ENCODE results near the gene ARFRP1. TPM values are rescaled to one million over a fixed set of nuclear protein-coding genes. Genes with fewer than 3 reads are reported as not detected.

Gene ARFRP1
- total RNA-seq, 1 donor = 25.7 TPM

DNA sequence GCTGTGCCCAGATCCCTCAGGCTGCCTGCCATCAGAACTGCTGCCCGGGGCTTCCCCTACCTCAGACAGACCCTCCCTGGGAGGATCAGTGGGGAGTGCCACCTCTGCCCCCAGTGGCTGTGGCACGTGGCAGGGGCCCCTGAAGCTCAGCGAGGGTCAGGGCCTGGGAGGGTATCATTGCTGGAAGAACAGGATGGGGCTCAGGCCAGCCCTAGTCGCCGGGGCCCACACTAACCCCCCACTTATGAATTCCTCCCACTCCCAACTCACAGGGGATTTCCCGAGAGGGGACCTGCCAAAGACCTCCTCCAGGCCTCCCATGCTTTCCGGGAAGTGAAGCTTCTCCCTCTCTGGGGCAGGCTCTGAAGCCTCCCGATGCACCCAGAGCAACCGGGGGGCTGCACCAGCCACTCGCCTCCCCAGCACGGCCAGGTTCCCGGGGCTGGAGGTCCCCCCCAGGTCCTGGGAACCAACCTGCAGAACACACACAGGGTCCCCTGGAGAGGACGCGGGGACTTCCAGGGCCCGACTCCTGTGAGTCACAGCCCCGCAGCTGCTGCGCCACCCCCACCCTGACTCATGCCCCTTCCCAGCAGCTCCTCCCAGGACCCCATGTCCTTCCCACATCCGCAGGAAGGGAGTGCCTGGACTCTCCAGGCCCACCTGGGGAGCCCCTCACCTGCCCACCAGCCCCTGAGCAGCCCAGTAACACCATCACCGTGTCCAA is 8.9 kb downstream of the ARFRP1 start:
- peak; percentile 82 for DNase-seq (ENCODE audit: low read depth)
- no peak overlapping the region for H3K4me3 ChIP-seq (ENCODE audit: low read depth, low read length)
- TF ChIP-seq, protein P1, sequence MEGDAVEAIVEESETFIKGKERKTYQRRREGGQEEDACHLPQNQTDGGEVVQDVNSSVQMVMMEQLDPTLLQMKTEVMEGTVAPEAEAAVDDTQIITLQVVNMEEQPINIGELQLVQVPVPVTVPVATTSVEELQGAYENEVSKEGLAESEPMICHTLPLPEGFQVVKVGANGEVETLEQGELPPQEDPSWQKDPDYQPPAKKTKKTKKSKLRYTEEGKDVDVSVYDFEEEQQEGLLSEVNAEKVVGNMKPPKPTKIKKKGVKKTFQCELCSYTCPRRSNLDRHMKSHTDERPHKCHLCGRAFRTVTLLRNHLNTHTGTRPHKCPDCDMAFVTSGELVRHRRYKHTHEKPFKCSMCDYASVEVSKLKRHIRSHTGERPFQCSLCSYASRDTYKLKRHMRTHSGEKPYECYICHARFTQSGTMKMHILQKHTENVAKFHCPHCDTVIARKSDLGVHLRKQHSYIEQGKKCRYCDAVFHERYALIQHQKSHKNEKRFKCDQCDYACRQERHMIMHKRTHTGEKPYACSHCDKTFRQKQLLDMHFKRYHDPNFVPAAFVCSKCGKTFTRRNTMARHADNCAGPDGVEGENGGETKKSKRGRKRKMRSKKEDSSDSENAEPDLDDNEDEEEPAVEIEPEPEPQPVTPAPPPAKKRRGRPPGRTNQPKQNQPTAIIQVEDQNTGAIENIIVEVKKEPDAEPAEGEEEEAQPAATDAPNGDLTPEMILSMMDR (IDR thresholded peaks at IDR 0.05; ENCODE audit: insufficient read depth, low read length) = no peak

DNA sequence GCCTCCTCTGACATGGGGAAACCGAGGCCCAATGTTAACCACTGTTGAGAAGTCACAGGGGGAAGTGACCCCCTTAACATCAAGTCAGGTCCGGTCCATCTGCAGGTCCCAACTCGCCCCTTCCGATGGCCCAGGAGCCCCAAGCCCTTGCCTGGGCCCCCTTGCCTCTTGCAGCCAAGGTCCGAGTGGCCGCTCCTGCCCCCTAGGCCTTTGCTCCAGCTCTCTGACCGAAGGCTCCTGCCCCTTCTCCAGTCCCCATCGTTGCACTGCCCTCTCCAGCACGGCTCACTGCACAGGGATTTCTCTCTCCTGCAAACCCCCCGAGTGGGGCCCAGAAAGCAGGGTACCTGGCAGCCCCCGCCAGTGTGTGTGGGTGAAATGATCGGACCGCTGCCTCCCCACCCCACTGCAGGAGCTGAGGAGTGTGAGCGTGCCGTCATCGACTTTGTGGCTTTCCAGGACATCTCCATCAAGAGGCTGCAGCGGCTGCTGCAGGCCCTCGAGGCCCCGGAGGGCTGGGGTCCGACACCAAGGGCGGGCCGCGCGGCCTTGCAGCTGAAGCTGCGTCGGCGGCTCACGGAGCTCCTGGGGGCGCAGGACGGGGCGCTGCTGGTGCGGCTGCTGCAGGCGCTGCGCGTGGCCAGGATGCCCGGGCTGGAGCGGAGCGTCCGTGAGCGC is 9.8 kb downstream of the ARFRP1 start:
- TF ChIP-seq, protein P1 (IDR thresholded peaks at IDR 0.05; ENCODE audit: insufficient read depth, low read length) = no peak
- DNase-seq (ENCODE audit: low read depth) = no peak
- no peak overlapping the region for H3K4me3 ChIP-seq (ENCODE audit: low read depth, low read length)

DNA sequence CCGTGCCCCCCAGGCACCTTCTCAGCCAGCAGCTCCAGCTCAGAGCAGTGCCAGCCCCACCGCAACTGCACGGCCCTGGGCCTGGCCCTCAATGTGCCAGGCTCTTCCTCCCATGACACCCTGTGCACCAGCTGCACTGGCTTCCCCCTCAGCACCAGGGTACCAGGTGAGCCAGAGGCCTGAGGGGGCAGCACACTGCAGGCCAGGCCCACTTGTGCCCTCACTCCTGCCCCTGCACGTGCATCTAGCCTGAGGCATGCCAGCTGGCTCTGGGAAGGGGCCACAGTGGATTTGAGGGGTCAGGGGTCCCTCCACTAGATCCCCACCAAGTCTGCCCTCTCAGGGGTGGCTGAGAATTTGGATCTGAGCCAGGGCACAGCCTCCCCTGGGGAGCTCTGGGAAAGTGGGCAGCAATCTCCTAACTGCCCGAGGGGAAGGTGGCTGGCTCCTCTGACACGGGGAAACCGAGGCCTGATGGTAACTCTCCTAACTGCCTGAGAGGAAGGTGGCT is 10.4 kb downstream of the ARFRP1 start:
- DNase-seq (ENCODE audit: low read depth) = no peak
- TF ChIP-seq, protein P1 (IDR thresholded peaks at IDR 0.05; ENCODE audit: insufficient read depth, low read length) = no peak
- no peak overlapping the region for H3K4me3 ChIP-seq (ENCODE audit: low read depth, low read length)

DNA sequence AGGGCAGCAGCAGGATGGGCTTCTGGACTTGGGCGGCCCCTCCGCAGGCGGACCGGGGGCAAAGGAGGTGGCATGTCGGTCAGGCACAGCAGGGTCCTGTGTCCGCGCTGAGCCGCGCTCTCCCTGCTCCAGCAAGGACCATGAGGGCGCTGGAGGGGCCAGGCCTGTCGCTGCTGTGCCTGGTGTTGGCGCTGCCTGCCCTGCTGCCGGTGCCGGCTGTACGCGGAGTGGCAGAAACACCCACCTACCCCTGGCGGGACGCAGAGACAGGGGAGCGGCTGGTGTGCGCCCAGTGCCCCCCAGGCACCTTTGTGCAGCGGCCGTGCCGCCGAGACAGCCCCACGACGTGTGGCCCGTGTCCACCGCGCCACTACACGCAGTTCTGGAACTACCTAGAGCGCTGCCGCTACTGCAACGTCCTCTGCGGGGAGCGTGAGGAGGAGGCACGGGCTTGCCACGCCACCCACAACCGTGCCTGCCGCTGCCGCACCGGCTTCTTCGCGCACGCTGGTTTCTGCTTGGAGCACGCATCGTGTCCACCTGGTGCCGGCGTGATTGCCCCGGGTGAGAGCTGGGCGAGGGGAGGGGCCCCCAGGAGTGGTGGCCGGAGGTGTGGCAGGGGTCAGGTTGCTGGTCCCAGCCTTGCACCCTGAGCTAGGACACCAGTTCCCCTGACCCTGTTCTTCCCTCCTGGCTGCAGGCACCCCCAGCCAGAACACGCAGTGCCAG is 11.0 kb downstream of the ARFRP1 start, which contains the start of gene TNFRSF6B:
TNFRSF6B (plus strand) TSS at position 25 of the 729 bp plus-strand sequence; CDS start at position 141, 116 bp downstream.
- TF ChIP-seq, protein P1 (IDR thresholded peaks at IDR 0.05; ENCODE audit: insufficient read depth, low read length) = no peak
- DNase-seq (ENCODE audit: low read depth) = no peak
- H3K4me3 ChIP-seq (ENCODE audit: low read depth, low read length) = no peak within 1 kb of the TSS

DNA sequence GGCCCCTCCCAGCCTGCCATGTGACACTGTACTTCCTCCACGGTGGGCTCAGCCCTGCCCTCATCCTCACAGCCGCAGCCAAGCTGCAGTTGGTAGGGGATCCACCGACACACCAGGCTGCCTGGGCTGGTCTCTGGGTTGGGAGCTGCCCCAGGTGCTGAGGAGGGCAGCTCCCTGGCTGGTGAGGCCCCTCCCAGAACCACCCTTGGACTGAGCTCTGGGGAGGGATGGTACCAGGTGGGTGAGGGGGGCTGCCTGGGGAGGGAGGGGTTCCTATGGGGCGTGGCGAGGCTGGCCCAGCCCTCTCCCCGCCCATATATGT is 11.5 kb downstream of the ARFRP1 start:
- TF ChIP-seq, protein P1 (IDR thresholded peaks at IDR 0.05; ENCODE audit: insufficient read depth, low read length) = no peak
- no peak overlapping the region for H3K4me3 ChIP-seq (ENCODE audit: low read depth, low read length)
- no peak for DNase-seq (ENCODE audit: low read depth)

DNA sequence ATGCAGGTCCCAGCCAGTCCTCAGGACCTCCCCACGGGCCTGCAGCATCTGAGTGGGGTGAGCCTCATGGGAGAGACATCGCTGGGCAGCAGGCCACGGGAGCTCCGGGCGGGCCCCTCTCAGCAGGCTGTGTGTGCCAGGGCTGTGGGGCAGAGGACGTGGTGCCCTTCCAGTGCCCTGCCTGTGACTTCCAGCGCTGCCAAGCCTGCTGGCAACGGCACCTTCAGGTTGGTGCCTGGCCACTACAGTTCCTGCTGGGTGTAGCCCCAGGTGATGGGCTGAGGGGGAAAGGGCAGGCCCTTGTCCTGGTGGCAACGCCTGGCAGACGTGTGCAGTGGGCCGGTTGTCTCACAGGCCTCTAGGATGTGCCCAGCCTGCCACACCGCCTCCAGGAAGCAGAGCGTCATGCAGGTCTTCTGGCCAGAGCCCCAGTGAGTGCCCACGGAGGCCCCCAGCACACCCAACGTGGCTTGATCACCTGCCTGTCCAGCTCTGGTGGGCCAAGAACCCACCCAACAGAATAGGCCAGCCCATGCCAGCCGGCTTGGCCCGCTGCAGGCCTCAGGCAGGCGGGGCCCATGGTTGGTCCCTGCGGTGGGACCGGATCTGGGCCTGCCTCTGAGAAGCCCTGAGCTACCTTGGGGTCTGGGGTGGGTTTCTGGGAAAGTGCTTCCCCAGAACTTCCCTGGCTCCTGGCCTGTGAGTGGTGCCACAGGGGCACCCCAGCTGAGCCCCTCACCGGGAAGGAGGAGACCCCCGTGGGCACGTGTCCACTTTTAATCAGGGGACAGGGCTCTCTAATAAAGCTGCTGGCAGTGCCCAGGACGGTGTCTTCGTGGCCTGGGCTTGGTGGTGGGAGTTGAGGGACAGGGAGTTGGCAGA is 12.1 kb downstream of the ARFRP1 start:
- no peak for DNase-seq (ENCODE audit: low read depth)
- TF ChIP-seq, protein P1 (IDR thresholded peaks at IDR 0.05; ENCODE audit: insufficient read depth, low read length) = no peak
- no peak overlapping the region for H3K4me3 ChIP-seq (ENCODE audit: low read depth, low read length)
